Mesenchymal stem cell (in vitro differentiated cells and primary cell): Measurements from ENCODE around the gene TSPAN4.

ENCODE experiments used
- DNase-seq: peaks from one replicate; pipeline ENCODE4 v3.0.0-alpha.2; 2013
- H2AFZ ChIP-seq: one replicate; pipeline ENCODE4 v1.6.1; 2013; ENCODE audit warnings: low read depth, mild to moderate bottlenecking, control low read depth, inconsistent platforms, low read length, moderate library complexity
- H2AK5ac ChIP-seq: 2 replicates; pipeline ENCODE4 v1.6.1; 2013; ENCODE audit warnings: low read length, moderate library complexity, mild to moderate bottlenecking, inconsistent platforms; ENCODE audit not compliant: severe bottlenecking
- H2BK120ac ChIP-seq: one replicate; pipeline ENCODE4 v1.6.1; 2013; ENCODE audit warnings: low read depth, mild to moderate bottlenecking, inconsistent platforms, low read length, moderate library complexity
- H2BK12ac ChIP-seq, 2 experiments: one replicate each; pipeline ENCODE4 v1.6.1; 2013; ENCODE audit warnings: inconsistent platforms in 2 of 2, low read length in 2 of 2, mild to moderate bottlenecking in 2 of 2, moderate library complexity in 2 of 2, control low read depth in 1 of 2
- H2BK15ac ChIP-seq: one replicate; pipeline ENCODE4 v1.6.1; 2013; ENCODE audit warnings: mild to moderate bottlenecking, low read depth, inconsistent platforms; ENCODE audit not compliant: poor library complexity, severe bottlenecking
- H2BK5ac ChIP-seq: 2 replicates; pipeline ENCODE4 v1.6.1; 2013; ENCODE audit warnings: low read depth, mild to moderate bottlenecking, low read length, control low read depth, inconsistent platforms; ENCODE audit not compliant: poor library complexity, severe bottlenecking
- H3K14ac ChIP-seq, 2 experiments: one replicate each; pipeline ENCODE4 v1.6.1; 2013; ENCODE audit warnings: inconsistent platforms in 2 of 2, low read length in 2 of 2, control low read depth in 1 of 2, mild to moderate bottlenecking in 1 of 2, moderate library complexity in 1 of 2
- H3K18ac ChIP-seq, 2 experiments: one replicate each; pipeline ENCODE4 v1.6.1; 2013; ENCODE audit warnings: inconsistent platforms in 2 of 2, low read length in 2 of 2, control low read depth in 1 of 2, low read depth in 1 of 2, mild to moderate bottlenecking in 1 of 2
- H3K23ac ChIP-seq, 2 experiments: one replicate each; pipeline ENCODE4 v1.6.1; 2013; ENCODE audit warnings: inconsistent platforms in 2 of 2, low read length in 2 of 2, mild to moderate bottlenecking in 2 of 2, moderate library complexity in 2 of 2, control low read depth in 1 of 2
- H3K27ac ChIP-seq: 2 replicates; pipeline ENCODE4 v1.5.1; 2013; ENCODE audit warnings: mild to moderate bottlenecking, moderate library complexity, low read length, control low read depth, inconsistent platforms; ENCODE audit not compliant: poor library complexity, severe bottlenecking
- H3K27me3 ChIP-seq, 2 experiments: 2 replicates each; pipeline versions ENCODE4 v1.6.1 to v1.7.0; 2013; ENCODE audit warnings: low read length in 2 of 2, mild to moderate bottlenecking in 2 of 2, moderate library complexity in 2 of 2, control low read depth in 1 of 2, inconsistent platforms in 1 of 2; ENCODE audit not compliant: control insufficient read depth in 1 of 2, insufficient read depth in 1 of 2
- H3K36me3 ChIP-seq, 2 experiments: 2 replicates each; pipeline versions ENCODE4 v1.6.1 to v1.7.0; 2013; ENCODE audit warnings: low read length in 2 of 2, control low read depth in 1 of 2, inconsistent platforms in 1 of 2, low read depth in 1 of 2, mild to moderate bottlenecking in 1 of 2; ENCODE audit not compliant: insufficient read depth in 2 of 2, control insufficient read depth in 1 of 2
- H3K4ac ChIP-seq, 2 experiments: one replicate each; pipeline ENCODE4 v1.6.1; 2013; ENCODE audit warnings: inconsistent platforms in 2 of 2, low read length in 2 of 2, mild to moderate bottlenecking in 2 of 2, moderate library complexity in 2 of 2, control low read depth in 1 of 2, low read depth in 1 of 2
- H3K4me1 ChIP-seq: 2 replicates; pipeline ENCODE4 v1.6.1; 2013; ENCODE audit warnings: low read depth, low read length, control low read depth; ENCODE audit not compliant: control insufficient read depth, insufficient read depth
- H3K4me2 ChIP-seq: 2 replicates; pipeline ENCODE4 v1.6.1; 2013; ENCODE audit warnings: low read length, mild to moderate bottlenecking, inconsistent platforms; ENCODE audit not compliant: poor library complexity, severe bottlenecking
- H3K4me3 ChIP-seq, 2 experiments: 2 replicates each; pipeline versions ENCODE4 v1.5.1 to v1.7.0; 2013; ENCODE audit warnings: low read length in 2 of 2, mild to moderate bottlenecking in 2 of 2, control low read depth in 1 of 2, low read depth in 1 of 2; ENCODE audit not compliant: insufficient read depth in 1 of 2
- H3K79me1 ChIP-seq: replicated peaks from 2 replicates; pipeline ENCODE4 v1.6.1; 2013; ENCODE audit warnings: mild to moderate bottlenecking, control low read depth, low read length, inconsistent platforms; ENCODE audit not compliant: poor library complexity, severe bottlenecking
- H3K9ac ChIP-seq: 2 replicates; pipeline ENCODE4 v1.7.0; 2013; ENCODE audit warnings: mild to moderate bottlenecking, low read length, moderate library complexity
- H3K9me3 ChIP-seq: 2 replicates; pipeline ENCODE4 v1.7.0; 2013; ENCODE audit warnings: mild to moderate bottlenecking, low read length; ENCODE audit not compliant: control insufficient read depth
- H4K8ac ChIP-seq: one replicate; pipeline ENCODE4 v1.6.1; 2013; ENCODE audit warnings: inconsistent platforms, mild to moderate bottlenecking, low read length, moderate library complexity
- H4K91ac ChIP-seq: one replicate; pipeline ENCODE4 v1.6.1; 2013; ENCODE audit warnings: mild to moderate bottlenecking, low read length, inconsistent platforms
- WGBS: methylation state at CpG from one replicate; pipeline ENCODE4 v1.1.7; 2013; ENCODE audit warnings: mixed read lengths; 5-methylcytosine and 5-hydroxymethylcytosine counted together

TSPAN4 gene

DNA sequence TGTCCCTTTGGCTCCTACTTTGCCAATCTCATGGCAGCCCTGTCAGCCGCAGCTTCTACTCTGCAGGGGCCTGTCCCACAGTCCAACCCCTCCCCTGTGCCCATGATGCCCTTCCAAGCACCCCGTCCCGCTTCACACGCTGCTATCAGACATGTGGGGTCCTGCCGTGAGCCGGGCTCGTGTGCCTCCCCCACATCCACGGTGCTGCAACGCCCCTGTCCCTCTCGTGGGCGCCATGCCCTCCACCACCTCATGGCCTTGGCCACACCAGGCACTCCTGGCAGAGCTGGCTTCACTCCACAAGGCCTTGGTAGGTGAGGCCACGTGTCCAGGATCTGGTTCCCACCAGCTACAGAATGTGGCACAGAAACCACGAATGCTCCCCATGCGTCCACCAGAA is 44.9 kb downstream of the TSPAN4 start:
- Histone ChIP-seq H3K4ac (no peak overlapping the region), H2AK5ac (no peak overlapping the region), H4K8ac (no peak overlapping the region), H3K36me3 (peaks cover 36 to 72% of the 10 kb centered on the region in 2 experiments), H2BK15ac (no peak overlapping the region), H3K79me1 (peaks cover 12% of the 10 kb centered on the region), H2AFZ (no peak overlapping the region), H2BK5ac (no peak overlapping the region), H3K27me3 (no peaks in the 10 kb centered on the region), H3K9ac (no peak overlapping the region), H3K4me3 (no peak overlapping the region), H3K4me2 (no peak overlapping the region), H2BK12ac (no peak overlapping the region), H3K27ac (no peak overlapping the region), H2BK120ac (no peak overlapping the region), H3K23ac (no peak overlapping the region), H3K4me1 (peaks cover 16% of the 10 kb centered on the region), H3K14ac (no peak overlapping the region), H3K18ac (no peak overlapping the region), H3K9me3 (no peaks in the 10 kb centered on the region), H4K91ac (no peak overlapping the region)
- 96% methylated on average over 14 of the region's 14 CpGs for WGBS
- DNase-seq, result no peak

DNA sequence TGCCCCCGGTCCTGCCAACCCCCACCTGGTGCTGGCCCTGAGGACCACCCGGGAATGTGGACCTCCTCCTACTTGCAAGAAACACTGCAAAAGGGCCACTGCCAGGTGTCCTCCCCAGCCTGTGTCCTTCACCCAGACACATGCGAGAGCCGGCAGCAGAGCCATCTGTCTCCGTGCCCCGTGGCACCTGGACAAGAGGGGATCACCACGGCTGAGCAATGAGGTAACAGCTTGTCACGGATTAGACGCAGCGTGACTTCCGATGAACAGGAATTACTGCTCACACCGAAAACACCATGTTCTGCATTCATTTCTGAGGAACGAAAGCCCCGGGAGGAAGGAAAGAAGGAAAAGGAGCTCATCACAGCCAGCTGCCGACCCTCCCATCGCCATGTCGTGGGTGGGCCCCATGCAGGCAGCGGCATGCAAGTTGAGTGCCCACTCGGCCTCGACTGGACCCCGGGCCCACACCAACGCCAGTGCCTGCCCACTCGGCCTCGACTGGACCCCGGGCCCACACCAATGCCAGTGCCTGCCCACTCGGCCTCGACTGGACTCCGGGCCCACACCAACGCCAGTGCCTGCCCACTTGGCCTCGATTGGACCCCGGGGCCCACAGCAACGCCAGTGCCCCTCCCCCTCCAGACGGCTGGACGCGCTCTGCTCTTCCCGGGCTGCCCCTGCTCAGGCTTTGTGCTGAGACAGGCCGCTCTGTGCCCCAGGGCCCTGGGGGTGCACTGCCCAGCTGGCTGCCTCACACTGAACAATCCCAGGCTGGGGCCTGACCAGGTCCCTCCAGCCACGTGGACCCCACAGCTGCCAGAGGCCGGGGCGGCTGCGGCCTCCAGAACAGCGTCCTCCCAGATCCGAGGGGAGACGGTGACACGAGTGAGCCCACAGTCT is 45.9 kb downstream of the TSPAN4 start:
- no peak overlapping the region for H3K9ac ChIP-seq
- H3K14ac ChIP-seq, result no peak overlapping the region
- no peak overlapping the region for H2BK12ac ChIP-seq
- peaks cover 9% of the 10 kb centered on the region for H3K4me1 ChIP-seq
- no peak overlapping the region for H3K4ac ChIP-seq
- H4K91ac ChIP-seq, result no peak overlapping the region
- peaks cover 27 to 62% of the 10 kb centered on the region in 2 experiments for H3K36me3 ChIP-seq
- no peak overlapping the region for H2BK120ac ChIP-seq
- H2AK5ac ChIP-seq, result no peak overlapping the region
- no peak overlapping the region for H3K4me3 ChIP-seq
- no peaks in the 10 kb centered on the region for H3K9me3 ChIP-seq
- H4K8ac ChIP-seq, result no peak overlapping the region
- H3K79me1 ChIP-seq, result peaks cover 12% of the 10 kb centered on the region
- H2BK5ac ChIP-seq, result no peak overlapping the region
- H3K27ac ChIP-seq, result no peak overlapping the region
- H2BK15ac ChIP-seq, result no peak overlapping the region
- no peak overlapping the region for H3K18ac ChIP-seq
- H2AFZ ChIP-seq, result no peak overlapping the region
- H3K4me2 ChIP-seq, result no peak overlapping the region
- no peak for DNase-seq
- 95% methylated on average over 45 of the region's 45 CpGs for WGBS
- no peak overlapping the region for H3K23ac ChIP-seq
- no peaks in the 10 kb centered on the region for H3K27me3 ChIP-seq

DNA sequence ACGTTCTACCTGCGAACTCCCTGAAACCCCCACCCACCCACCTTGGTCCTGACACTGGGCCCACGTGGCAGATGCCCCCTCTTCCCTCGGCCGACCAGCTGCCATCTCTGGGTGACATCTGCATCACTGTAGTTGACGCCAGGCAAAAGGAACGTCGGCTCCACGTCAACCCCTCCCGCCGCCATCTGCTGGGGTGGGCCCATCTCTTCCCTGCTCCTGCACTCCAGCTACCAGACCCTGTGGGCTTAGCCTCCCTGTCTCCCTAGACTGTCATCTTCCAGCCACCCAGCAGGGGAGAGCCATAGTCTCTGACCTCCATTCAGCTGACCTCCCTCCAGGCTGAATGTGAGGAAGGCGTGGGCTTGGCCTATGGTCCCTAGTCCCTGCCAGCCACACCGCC is 46.6 kb downstream of the TSPAN4 start:
- H3K18ac ChIP-seq, result no peak overlapping the region
- H4K91ac ChIP-seq, result peak overlapping the region; percentile 49
- peak overlapping the region in 1 of 2 experiments; percentile 23 for H2BK12ac ChIP-seq
- no peak overlapping the region for H3K27ac ChIP-seq
- no peak overlapping the region for H4K8ac ChIP-seq
- no peak overlapping the region for H2AFZ ChIP-seq
- H2BK15ac ChIP-seq, result no peak overlapping the region
- H3K4me2 ChIP-seq, result no peak overlapping the region
- H3K36me3 ChIP-seq, result peaks cover 22 to 58% of the 10 kb centered on the region in 2 experiments
- H3K4ac ChIP-seq, result no peak overlapping the region
- no peak overlapping the region for H3K4me3 ChIP-seq
- H2BK5ac ChIP-seq, result no peak overlapping the region
- no peak overlapping the region for H2BK120ac ChIP-seq
- no peak for DNase-seq
- H3K27me3 ChIP-seq, result no peaks in the 10 kb centered on the region
- H3K9ac ChIP-seq, result no peak overlapping the region
- 95% methylated on average over 13 of the region's 13 CpGs for WGBS
- H3K23ac ChIP-seq, result no peak overlapping the region
- H3K4me1 ChIP-seq, result peaks cover 9% of the 10 kb centered on the region
- H3K14ac ChIP-seq, result peak overlapping the region in 1 of 2 experiments; percentile 22
- H2AK5ac ChIP-seq, result no peak overlapping the region
- no peaks in the 10 kb centered on the region for H3K9me3 ChIP-seq
- H3K79me1 ChIP-seq, result peaks cover 12% of the 10 kb centered on the region

DNA sequence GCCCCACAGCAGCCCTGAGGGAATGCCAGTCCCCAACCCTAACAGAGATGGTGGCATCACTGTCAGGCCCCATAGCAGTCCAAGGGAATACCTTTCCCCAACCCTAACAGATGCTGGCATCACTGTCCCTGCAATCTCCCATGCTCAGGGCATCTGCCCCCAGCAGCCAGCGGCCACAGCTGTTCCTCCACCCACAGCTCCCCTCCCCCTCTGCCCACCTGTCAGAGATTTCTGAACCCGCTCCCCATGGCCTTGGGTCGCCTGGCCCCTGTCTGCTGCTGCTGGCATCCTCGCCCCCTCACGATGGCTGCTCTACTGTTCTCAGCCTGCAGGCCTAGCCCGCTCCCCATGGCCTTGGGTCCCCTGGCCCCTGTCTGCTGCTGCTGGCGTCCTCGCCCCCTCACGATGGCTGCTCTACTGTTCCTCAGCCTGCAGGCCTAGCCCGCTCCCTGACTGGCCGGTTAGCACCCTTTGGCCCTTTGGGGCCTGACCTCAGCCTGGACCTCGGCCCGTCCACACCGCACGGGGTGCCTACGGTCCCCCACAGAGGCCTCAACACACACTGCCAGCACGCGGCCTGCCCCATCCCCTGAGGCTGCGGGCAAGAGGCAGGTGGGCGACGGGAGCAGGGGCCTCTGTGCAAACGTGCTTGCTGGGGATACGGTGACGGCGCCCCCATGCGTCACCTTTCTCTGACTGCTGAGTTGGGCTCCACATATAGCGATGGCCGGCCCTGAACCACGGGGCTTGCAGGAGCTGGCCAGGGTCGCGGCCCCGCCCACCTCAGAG is 47.2 kb downstream of the TSPAN4 start:
- no peaks in the 10 kb centered on the region for H3K27me3 ChIP-seq
- H2AK5ac ChIP-seq, result no peak overlapping the region
- H3K18ac ChIP-seq, result no peak overlapping the region
- H2BK12ac ChIP-seq, result peak overlapping the region in 1 of 2 experiments; percentile 23
- 95% methylated on average over 32 of the region's 32 CpGs for WGBS
- no peak overlapping the region for H3K27ac ChIP-seq
- H3K4me3 ChIP-seq, result peak overlapping the region in 1 of 2 experiments; percentile 7
- no peak overlapping the region for H4K8ac ChIP-seq
- no peak overlapping the region for H3K23ac ChIP-seq
- H2BK5ac ChIP-seq, result no peak overlapping the region
- H3K36me3 ChIP-seq, result peaks cover 22 to 57% of the 10 kb centered on the region in 2 experiments
- H3K4me1 ChIP-seq, result peaks cover 11% of the 10 kb centered on the region
- peak overlapping the region; percentile 49 for H4K91ac ChIP-seq
- H3K9ac ChIP-seq, result no peak overlapping the region
- no peak for DNase-seq
- H3K9me3 ChIP-seq, result no peaks in the 10 kb centered on the region
- no peak overlapping the region for H2BK120ac ChIP-seq
- peaks cover 12% of the 10 kb centered on the region for H3K79me1 ChIP-seq
- no peak overlapping the region for H3K4me2 ChIP-seq
- H3K4ac ChIP-seq, result no peak overlapping the region
- H2AFZ ChIP-seq, result no peak overlapping the region
- H3K14ac ChIP-seq, result peak overlapping the region in 1 of 2 experiments; percentile 22
- H2BK15ac ChIP-seq, result no peak overlapping the region
